Naive thymus-derived CD4-positive, alpha-beta T cell (primary cell): Measurements from ENCODE around the gene HOXD11. TPM values are rescaled to one million over a fixed set of nuclear protein-coding genes. Genes with fewer than 3 reads are reported as not detected.
A peak's percentile ranks its signal among the peaks of the same experiment; 100 is the strongest.

ENCODE experiments used
- ATAC-seq: fragments of 150-1000 bp; cut with Tn5 transposase; 2 replicates; pipeline ENCODE4 v1.10.0; 2021; ENCODE audit warnings: mild to moderate bottlenecking, moderate library complexity
- CTCF ChIA-PET: fragments of 350-600 bp; sonication (Branson Sonifier 250); formaldehyde crosslinking; loops from one replicate; lab custom pipeline; 2021; ENCODE audit warnings: antibody characterized with exemption; lab: Charles Lee
- POLR2A ChIA-PET: fragments of 350-600 bp; sonication (Branson Sonifier 250); formaldehyde crosslinking; loops from one replicate; lab custom pipeline; 2021; ENCODE audit warnings: antibody characterized with exemption, inconsistent platforms; lab: Charles Lee
- DNase-seq, 9 donors: peaks; one replicate each; pipeline versions ENCODE4 v3.0.0 to v3.0.0-alpha.2; 2020 to 2022; ENCODE audit warnings: mixed read lengths in 1 of 9
- H3K27ac ChIP-seq: one replicate; pipeline ENCODE4 v1.7.0; 2013; ENCODE audit warnings: mild to moderate bottlenecking, low read depth, low read length, moderate library complexity
- H3K27me3 ChIP-seq, 2 donors: one replicate each; pipeline ENCODE4 v1.7.0; 2013; ENCODE audit warnings: low read length in 2 of 2, mild to moderate bottlenecking in 2 of 2, moderate library complexity in 2 of 2; ENCODE audit not compliant: control insufficient read depth in 2 of 2, insufficient read depth in 2 of 2
- H3K36me3 ChIP-seq, 3 experiments: 1 replicate in 2 of 3; 2 replicates in 1 of 3; pipeline ENCODE4 v1.7.0; 2013; ENCODE audit warnings: low read length in 3 of 3, mild to moderate bottlenecking in 3 of 3, moderate library complexity in 1 of 3; ENCODE audit not compliant: insufficient read depth in 3 of 3, control insufficient read depth in 2 of 3
- H3K4me1 ChIP-seq, 2 donors: one replicate each; pipeline ENCODE4 v1.7.0; 2013; ENCODE audit warnings: low read length in 2 of 2, mild to moderate bottlenecking in 2 of 2, moderate library complexity in 1 of 2; ENCODE audit not compliant: control insufficient read depth in 2 of 2, insufficient read depth in 2 of 2
- H3K4me3 ChIP-seq: 2 replicates; pipeline ENCODE4 v1.7.0; 2013; ENCODE audit warnings: mild to moderate bottlenecking, low read length
- H3K9me3 ChIP-seq, 3 experiments: 1 replicate in 2 of 3; 2 replicates in 1 of 3; pipeline ENCODE4 v1.7.0; 2013; ENCODE audit warnings: low read length in 3 of 3; ENCODE audit not compliant: control insufficient read depth in 2 of 3
- H3K27ac Mint-ChIP-seq, 9 donors: one replicate each; pipeline ENCODE4 v1.8.0; 2020 to 2022; ENCODE audit warnings: mixed read lengths in 9 of 9, mild to moderate bottlenecking in 8 of 9, moderate library complexity in 5 of 9, inconsistent platforms in 2 of 9
- H3K27me3 Mint-ChIP-seq, 5 donors: one replicate each; pipeline ENCODE4 v1.8.0; 2021 to 2022; ENCODE audit warnings: mixed read lengths in 5 of 5, mild to moderate bottlenecking in 1 of 5
- H3K36me3 Mint-ChIP-seq, 5 donors: one replicate each; pipeline ENCODE4 v1.8.0; 2020 to 2022; ENCODE audit warnings: mixed read lengths in 5 of 5, mild to moderate bottlenecking in 3 of 5, inconsistent platforms in 1 of 5
- H3K4me1 Mint-ChIP-seq, 7 donors: one replicate each; pipeline ENCODE4 v1.8.0; 2020 to 2022; ENCODE audit warnings: mixed read lengths in 7 of 7, mild to moderate bottlenecking in 3 of 7, inconsistent platforms in 1 of 7
- H3K4me3 Mint-ChIP-seq, 10 donors: one replicate each; pipeline ENCODE4 v1.8.0; 2020 to 2022; ENCODE audit warnings: mild to moderate bottlenecking in 10 of 10, mixed read lengths in 10 of 10, moderate library complexity in 6 of 10, inconsistent platforms in 2 of 10
- H3K9me3 Mint-ChIP-seq, 11 donors: one replicate each; pipeline ENCODE4 v1.8.0; 2020 to 2022; ENCODE audit warnings: mixed read lengths in 11 of 11, mild to moderate bottlenecking in 4 of 11, inconsistent platforms in 1 of 11, moderate library complexity in 1 of 11
- intact Hi-C, 2 donors: fragments of 100-400 bp; cut with micrococcal nuclease; formaldehyde crosslinking; loops; one replicate each; pipeline ENCODE4 v1.15.1; 2023
- polyA plus RNA-seq, 2 donors: library from polyadenylated mRNA; unstranded; fragments of 300-500 nt; fragmentation: Illumina TruSeq; gene quantifications; one replicate each; pipeline ENCODE4 v1.2.3, GENCODE V29; 2021
- total RNA-seq, 6 experiments: library from RNA in 5 of 6; stranded (reverse) in 5 of 6; gene quantifications; 1 replicate in 5 of 6; 2 replicates in 1 of 6; pipeline ENCODE4 v1.2.3 and lab custom pipeline; 2021 to 2026

HOXD11 gene
- total and polyA plus RNA-seq, 7 experiments from 2014 or later, result not detected

DNA sequence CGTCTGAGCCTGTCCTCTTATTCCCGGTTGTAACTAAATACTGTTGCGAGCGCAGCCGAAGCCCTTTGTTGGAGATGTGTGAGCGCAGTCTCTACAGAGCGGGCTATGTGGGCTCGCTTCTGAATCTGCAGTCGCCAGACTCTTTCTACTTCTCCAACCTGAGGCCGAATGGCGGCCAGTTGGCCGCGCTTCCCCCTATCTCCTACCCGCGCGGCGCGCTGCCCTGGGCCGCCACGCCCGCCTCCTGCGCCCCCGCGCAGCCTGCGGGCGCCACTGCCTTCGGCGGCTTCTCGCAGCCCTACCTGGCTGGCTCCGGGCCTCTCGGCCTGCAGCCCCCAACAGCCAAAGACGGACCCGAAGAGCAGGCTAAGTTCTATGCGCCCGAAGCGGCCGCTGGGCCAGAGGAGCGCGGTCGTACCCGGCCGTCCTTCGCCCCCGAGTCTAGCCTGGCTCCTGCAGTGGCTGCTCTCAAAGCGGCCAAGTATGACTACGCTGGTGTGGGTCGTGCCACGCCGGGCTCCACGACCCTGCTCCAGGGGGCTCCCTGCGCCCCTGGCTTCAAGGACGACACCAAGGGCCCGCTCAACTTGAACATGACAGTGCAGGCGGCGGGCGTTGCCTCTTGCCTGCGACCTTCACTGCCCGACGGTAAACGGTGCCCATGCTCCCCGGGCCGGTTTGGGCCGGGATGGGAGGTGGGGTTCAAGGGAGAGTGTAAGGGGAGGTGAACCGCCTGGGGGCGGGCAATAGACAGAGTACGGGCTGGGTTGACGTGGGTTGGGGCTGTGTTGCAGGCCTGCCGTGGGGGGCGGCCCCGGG is 7.1 kb upstream of the HOXD11 start, which contains the start of gene HOXD12:
TSS of gene HOXD12 (plus strand) at position 68 of the 819 bp plus-strand sequence. CDS start at position 75, 7 bp downstream.
- Mint-ChIP-seq H3K27me3 (peaks cover 85 to 95% (median 90%) of the 10 kb centered on the region in 5 donors), H3K4me1 (peaks cover 19 to 33% (median 22%) of the 10 kb centered on the region in 7 donors), H3K27ac (peak within 1 kb of the TSS in 4 of 9 donors; percentile 14 to 45 (median 34)), H3K4me3 (peak within 1 kb of the TSS in 3 of 10 donors; percentile 17 to 24 (median 20)), H3K36me3 (peaks cover 0 to 5% (median 0%) of the 10 kb centered on the region in 5 donors), H3K9me3 (peaks cover 0 to 27% (median 0%) of the 10 kb centered on the region in 11 donors)
- H3K4me1 ChIP-seq, result peaks cover 10 to 14% of the 10 kb centered on the region in 2 donors
- POLR2A ChIA-PET, result no interaction called here
- H3K9me3 ChIP-seq, result no peaks in the 10 kb centered on the region
- DNase-seq (peak in 2 of 9 donors; percentile 6 to 20), ATAC-seq (no peak)
- H3K4me3 ChIP-seq, result no peak within 1 kb of the TSS
- CTCF ChIA-PET, result no interaction called here
- intact Hi-C loops, result loop anchor here in 1 of 2 donors (2.0 to 5.0 kb wide), 3 partner anchors 21 to 1398 kb away; no protein-coding TSS in a partner anchor
- H3K27ac ChIP-seq, result no peak within 1 kb of the TSS
- H3K36me3 ChIP-seq, result no peaks in the 10 kb centered on the region
- peaks cover 34 to 63% of the 10 kb centered on the region in 2 donors for H3K27me3 ChIP-seq

DNA sequence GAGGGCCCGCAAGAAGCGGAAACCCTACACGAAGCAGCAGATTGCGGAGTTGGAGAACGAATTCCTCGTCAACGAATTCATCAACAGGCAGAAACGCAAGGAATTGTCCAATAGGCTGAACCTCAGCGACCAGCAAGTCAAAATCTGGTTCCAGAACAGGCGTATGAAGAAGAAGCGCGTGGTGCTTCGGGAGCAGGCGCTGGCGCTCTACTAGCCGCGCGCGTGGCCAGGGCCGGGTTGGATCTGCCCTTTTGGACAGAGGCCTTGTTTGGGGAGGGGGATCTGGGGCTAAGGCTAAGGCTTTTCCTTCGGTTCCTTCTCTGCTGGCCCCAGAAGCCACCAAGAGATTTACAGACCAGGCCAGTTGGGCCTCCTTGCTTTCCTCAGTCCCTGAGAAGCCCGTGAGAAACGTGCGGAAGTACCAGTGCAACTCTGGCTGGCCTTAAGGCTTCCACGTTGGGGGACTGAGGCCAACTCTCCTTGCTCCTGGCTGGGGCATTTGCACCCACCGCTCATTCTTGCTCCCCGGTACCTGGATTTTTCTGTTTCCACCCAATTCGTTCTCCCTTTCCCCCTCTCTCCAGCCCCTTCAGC is 6.4 kb upstream of the HOXD11 start:
- peak overlapping the region in 2 of 9 donors; percentile 14 to 29 for H3K27ac Mint-ChIP-seq

GRCh38 chr2:176101216-176101830 is 5.8 kb upstream of the HOXD11 start:
- Histone ChIP-seq H3K9me3 (no peaks in the 10 kb centered on the region), H3K27ac (no peak overlapping the region), H3K4me1 (peaks cover 13 to 15% of the 10 kb centered on the region in 2 donors), H3K36me3 (no peaks in the 10 kb centered on the region), H3K27me3 (peaks cover 27 to 56% of the 10 kb centered on the region in 2 donors), H3K4me3 (no peak overlapping the region)
- peaks cover 0 to 5% (median 2%) of the 10 kb centered on the region in 5 donors for H3K36me3 Mint-ChIP-seq
- no peak for ATAC-seq
- ChIA-PET CTCF (no interaction called here), POLR2A (no interaction called here)
- H3K9me3 Mint-ChIP-seq, result peaks cover 0 to 19% (median 2%) of the 10 kb centered on the region in 11 donors
- H3K27ac Mint-ChIP-seq, result no peak overlapping the region
- no peak overlapping the region for H3K4me3 Mint-ChIP-seq
- peaks cover 23 to 42% (median 30%) of the 10 kb centered on the region in 7 donors for H3K4me1 Mint-ChIP-seq
- peaks cover 85 to 95% (median 90%) of the 10 kb centered on the region in 5 donors for H3K27me3 Mint-ChIP-seq
- intact Hi-C loops, result no loop called here
- no peak for DNase-seq

More for the DNA sequence above, 6.4 kb upstream of the HOXD11 start:
- Mint-ChIP-seq H3K4me3 (no peak overlapping the region), H3K4me1 (peaks cover 21 to 38% (median 26%) of the 10 kb centered on the region in 7 donors), H3K27me3 (peaks cover 85 to 95% (median 90%) of the 10 kb centered on the region in 5 donors), H3K36me3 (peaks cover 0 to 5% (median 0%) of the 10 kb centered on the region in 5 donors), H3K9me3 (peaks cover 0 to 21% (median 0%) of the 10 kb centered on the region in 11 donors)
- Histone ChIP-seq H3K4me1 (peaks cover 10 to 14% of the 10 kb centered on the region in 2 donors), H3K36me3 (no peaks in the 10 kb centered on the region), H3K27me3 (peaks cover 32 to 59% of the 10 kb centered on the region in 2 donors), H3K27ac (no peak overlapping the region), H3K9me3 (no peaks in the 10 kb centered on the region), H3K4me3 (no peak overlapping the region)
- ChIA-PET CTCF (no interaction called here), POLR2A (no interaction called here)
- intact Hi-C loops, result no loop called here
- ATAC-seq, result no peak
- peak in 1 of 9 donors; percentile 6 for DNase-seq

DNA sequence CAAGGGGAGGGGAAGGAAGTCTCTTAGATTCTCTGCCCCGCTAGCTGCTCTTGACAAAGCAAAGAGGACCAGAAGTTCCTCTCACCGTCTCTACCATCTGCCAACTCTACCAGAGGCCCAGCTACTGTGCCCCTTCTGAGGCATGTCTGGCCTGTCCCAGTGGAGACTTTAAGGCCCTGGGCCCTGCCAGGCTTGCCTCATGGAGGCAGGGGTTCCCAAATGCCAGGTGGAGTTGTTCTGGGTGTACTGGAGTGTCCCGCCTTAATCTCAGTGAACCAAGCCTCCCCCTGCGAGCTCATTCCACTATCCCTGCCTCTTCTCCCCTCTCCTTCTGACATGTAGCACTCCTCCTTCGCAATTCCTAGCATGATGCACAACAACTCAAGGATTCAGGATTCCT is 5.2 kb upstream of the HOXD11 start:
- CTCF ChIA-PET, result no interaction called here
- H3K9me3 Mint-ChIP-seq, result peaks cover 0 to 20% (median 2%) of the 10 kb centered on the region in 11 donors

DNA sequence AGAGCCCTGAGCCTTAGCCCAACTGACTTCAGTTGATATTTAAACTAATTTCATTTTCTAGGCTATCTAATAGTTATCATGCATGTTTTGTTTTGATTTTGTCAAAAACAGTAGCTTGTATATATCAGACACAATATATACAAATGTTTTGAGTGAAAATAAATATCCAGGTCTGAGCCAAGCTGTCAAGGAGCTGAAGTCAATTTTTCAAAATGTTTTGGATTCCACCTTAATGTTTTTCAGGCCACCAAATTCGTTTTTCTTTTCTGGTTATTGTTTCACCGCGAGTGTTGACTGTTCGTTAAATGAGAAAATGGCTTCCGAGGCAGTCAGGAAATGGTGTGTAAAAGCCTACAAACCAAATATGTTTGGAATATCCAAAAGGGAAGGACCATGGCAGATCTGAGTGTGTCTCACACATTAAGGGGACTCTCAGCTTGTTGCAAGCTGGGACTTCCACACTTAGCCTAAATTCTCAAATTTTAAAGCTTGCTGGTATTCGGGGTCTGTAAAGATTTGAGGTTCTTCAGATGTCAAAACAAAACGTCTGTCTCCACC is 4.7 kb upstream of the HOXD11 start:
- Mint-ChIP-seq H3K27me3 (peaks cover 81 to 92% (median 87%) of the 10 kb centered on the region in 5 donors), H3K4me3 (peak overlapping the region in 1 of 10 donors; percentile 3), H3K9me3 (peaks cover 0 to 20% (median 2%) of the 10 kb centered on the region in 11 donors), H3K4me1 (peaks cover 18 to 38% (median 25%) of the 10 kb centered on the region in 7 donors), H3K36me3 (peaks cover 0 to 5% (median 3%) of the 10 kb centered on the region in 5 donors), H3K27ac (no peak overlapping the region)
- H3K27me3 ChIP-seq, result peaks cover 17 to 56% of the 10 kb centered on the region in 2 donors
- no peak overlapping the region for H3K4me3 ChIP-seq
- peaks cover 2 to 15% of the 10 kb centered on the region in 2 donors for H3K4me1 ChIP-seq
- H3K36me3 ChIP-seq, result no peaks in the 10 kb centered on the region
- no peaks in the 10 kb centered on the region for H3K9me3 ChIP-seq
- no peak for DNase-seq
- intact Hi-C loops, result no loop called here
- ATAC-seq, result no peak
- POLR2A ChIA-PET, result interaction anchor here (1.0 kb wide), 1 partner anchor 26 kb away, joined by 3 read pairs; no protein-coding TSS in a partner anchor
- H3K27ac ChIP-seq, result no peak overlapping the region
- CTCF ChIA-PET, result no interaction called here

More for the DNA sequence above, 5.2 kb upstream of the HOXD11 start:
- no peak overlapping the region for H3K4me3 Mint-ChIP-seq
- no peak for ATAC-seq
- H3K4me1 ChIP-seq, result peaks cover 7 to 17% of the 10 kb centered on the region in 2 donors
- peaks cover 19 to 39% (median 27%) of the 10 kb centered on the region in 7 donors for H3K4me1 Mint-ChIP-seq
- H3K36me3 Mint-ChIP-seq, result peaks cover 0 to 5% (median 3%) of the 10 kb centered on the region in 5 donors
- peak in 1 of 9 donors; percentile 12 for DNase-seq
- H3K27ac Mint-ChIP-seq, result no peak overlapping the region
- intact Hi-C loops, result no loop called here
- peaks cover 83 to 92% (median 88%) of the 10 kb centered on the region in 5 donors for H3K27me3 Mint-ChIP-seq
- H3K4me3 ChIP-seq, result no peak overlapping the region
- no peak overlapping the region for H3K27ac ChIP-seq
- H3K36me3 ChIP-seq, result no peaks in the 10 kb centered on the region
- H3K9me3 ChIP-seq, result no peaks in the 10 kb centered on the region
- peaks cover 22 to 53% of the 10 kb centered on the region in 2 donors for H3K27me3 ChIP-seq
- POLR2A ChIA-PET, result no interaction called here

- no peaks in the 10 kb centered on the region for H3K36me3 ChIP-seq
- H3K9me3 Mint-ChIP-seq, result peaks cover 0 to 20% (median 2%) of the 10 kb centered on the region in 11 donors
- ChIA-PET CTCF (no interaction called here), POLR2A (interaction anchor here (1.0 kb wide), 1 partner anchor 25 kb away, joined by 3 read pairs; no protein-coding TSS in a partner anchor)
- DNase-seq (no peak), ATAC-seq (no peak)
- no peak overlapping the region for H3K4me3 ChIP-seq
- intact Hi-C loops, result no loop called here
- H3K4me1 Mint-ChIP-seq, result peaks cover 13 to 31% (median 18%) of the 10 kb centered on the region in 7 donors
- no peaks in the 10 kb centered on the region for H3K9me3 ChIP-seq
- H3K27ac ChIP-seq, result no peak overlapping the region
- H3K36me3 Mint-ChIP-seq, result peaks cover 0 to 5% (median 3%) of the 10 kb centered on the region in 5 donors
- H3K4me3 Mint-ChIP-seq, result peak overlapping the region in 1 of 10 donors; percentile 1
- H3K27me3 ChIP-seq, result peaks cover 13 to 52% of the 10 kb centered on the region in 2 donors
- H3K27ac Mint-ChIP-seq, result no peak overlapping the region
- H3K4me1 ChIP-seq, result peaks cover 0 to 14% of the 10 kb centered on the region in 2 donors
- H3K27me3 Mint-ChIP-seq, result peaks cover 73 to 85% (median 79%) of the 10 kb centered on the region in 5 donors
These were observed 3.9 kb upstream of the HOXD11 start for GRCh38 chr2:176103194-176103593.
